ENCODE measurements around the gene ALB.

DNA sequence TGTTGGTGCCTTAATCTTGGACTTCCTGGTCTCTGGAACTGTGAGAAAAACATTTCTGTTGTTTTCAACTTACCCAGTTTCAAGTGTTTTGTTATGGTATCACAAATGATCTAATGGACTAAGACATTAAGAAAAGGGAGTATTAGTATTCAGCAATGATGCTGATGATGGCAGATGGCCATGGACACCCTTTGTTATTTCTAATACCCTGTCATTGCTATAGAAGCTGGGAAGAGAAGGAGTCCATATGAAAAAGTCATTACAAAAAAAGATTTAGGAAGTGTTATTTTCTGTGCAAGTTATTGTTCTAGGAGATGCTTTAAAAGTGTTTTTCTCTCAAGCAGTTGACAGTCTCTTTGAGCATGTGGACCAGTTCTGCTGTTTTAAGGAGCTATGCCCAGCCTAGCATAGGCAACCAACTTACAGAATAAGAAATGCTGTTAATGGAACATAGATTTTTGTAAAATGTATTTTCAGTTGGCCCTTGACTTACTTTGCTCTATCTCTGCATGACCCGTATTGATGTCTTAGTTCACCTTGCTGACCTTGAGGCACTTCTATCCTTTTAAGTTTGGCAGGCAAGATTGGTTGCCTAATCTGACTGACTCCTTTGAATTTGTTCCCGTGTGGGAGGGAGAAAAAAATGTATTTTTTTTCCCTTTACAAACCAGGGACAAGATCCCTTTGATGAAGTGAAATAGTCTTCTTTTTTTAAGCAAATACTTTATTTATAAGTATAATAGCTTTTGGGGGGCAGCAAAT lies 25.9 kb downstream of the ALB start:
- TF ChIP-seq, protein P1, sequence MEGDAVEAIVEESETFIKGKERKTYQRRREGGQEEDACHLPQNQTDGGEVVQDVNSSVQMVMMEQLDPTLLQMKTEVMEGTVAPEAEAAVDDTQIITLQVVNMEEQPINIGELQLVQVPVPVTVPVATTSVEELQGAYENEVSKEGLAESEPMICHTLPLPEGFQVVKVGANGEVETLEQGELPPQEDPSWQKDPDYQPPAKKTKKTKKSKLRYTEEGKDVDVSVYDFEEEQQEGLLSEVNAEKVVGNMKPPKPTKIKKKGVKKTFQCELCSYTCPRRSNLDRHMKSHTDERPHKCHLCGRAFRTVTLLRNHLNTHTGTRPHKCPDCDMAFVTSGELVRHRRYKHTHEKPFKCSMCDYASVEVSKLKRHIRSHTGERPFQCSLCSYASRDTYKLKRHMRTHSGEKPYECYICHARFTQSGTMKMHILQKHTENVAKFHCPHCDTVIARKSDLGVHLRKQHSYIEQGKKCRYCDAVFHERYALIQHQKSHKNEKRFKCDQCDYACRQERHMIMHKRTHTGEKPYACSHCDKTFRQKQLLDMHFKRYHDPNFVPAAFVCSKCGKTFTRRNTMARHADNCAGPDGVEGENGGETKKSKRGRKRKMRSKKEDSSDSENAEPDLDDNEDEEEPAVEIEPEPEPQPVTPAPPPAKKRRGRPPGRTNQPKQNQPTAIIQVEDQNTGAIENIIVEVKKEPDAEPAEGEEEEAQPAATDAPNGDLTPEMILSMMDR (IDR thresholded peaks at IDR 0.05): no peak
- no peak for TF ChIP-seq POLR2A (IDR thresholded peaks at IDR 0.05)

Measured in body of pancreas (tissue), 4 donors.